GM06990 (cell line): Measurements from ENCODE around the gene PDGFA.

Experiments
- DNase-seq: peaks from one replicate; pipeline ENCODE4 v3.0.0-alpha.2; 2011; ENCODE audit not compliant: insufficient read length; ENCODE audit errors: extremely low read depth
- H3K27me3 ChIP-seq: replicated peaks from 2 replicates; pipeline ENCODE4 v1.6.0; 2011; ENCODE audit warnings: low read length; ENCODE audit not compliant: control insufficient read depth, insufficient read depth
- H3K36me3 ChIP-seq: 2 replicates; pipeline ENCODE4 v1.5.1; 2011; ENCODE audit warnings: low read length; ENCODE audit not compliant: control insufficient read depth, insufficient read depth
- H3K4me3 ChIP-seq: replicated peaks from 2 replicates; pipeline ENCODE4 v1.5.1; 2011; ENCODE audit warnings: low read depth, mild to moderate bottlenecking, control low read depth, low read length
- CTCF ChIP-seq: IDR thresholded peaks from 2 replicates; pipeline ENCODE4 v1.5.1; 2011; ENCODE audit warnings: low read length, control low read depth, mild to moderate bottlenecking, inconsistent platforms; ENCODE audit not compliant: insufficient read depth, poor library complexity, severe bottlenecking

Gene PDGFA

GRCh38 chr7:476736-477360 is 42.8 kb downstream of the PDGFA start:
- Histone ChIP-seq H3K27me3 (no peaks in the 10 kb centered on the region), H3K4me3 (no peak overlapping the region), H3K36me3 (no peaks in the 10 kb centered on the region)
- TF ChIP-seq CTCF: no peak
- DNase-seq: no peak

GRCh38 chr7:475951-476441 is 43.6 kb downstream of the PDGFA start:
- H3K4me3 ChIP-seq: no peak overlapping the region
- no peaks in the 10 kb centered on the region for H3K27me3 ChIP-seq
- TF ChIP-seq CTCF: no peak
- DNase-seq: no peak
- no peaks in the 10 kb centered on the region for H3K36me3 ChIP-seq

- H3K36me3 ChIP-seq: no peaks in the 10 kb centered on the region
- no peak for TF ChIP-seq CTCF
- DNase-seq: no peak
- H3K4me3 ChIP-seq: no peak overlapping the region
- H3K27me3 ChIP-seq: no peaks in the 10 kb centered on the region
These were observed 44.3 kb downstream of the PDGFA start for GRCh38 chr7:475425-475728.

GRCh38 chr7:474605-475424 is 44.8 kb downstream of the PDGFA start:
- no peak for DNase-seq
- Histone ChIP-seq H3K27me3 (no peaks in the 10 kb centered on the region), H3K4me3 (no peak overlapping the region), H3K36me3 (no peaks in the 10 kb centered on the region)
- TF ChIP-seq CTCF: no peak

- no peak for DNase-seq
- no peak for TF ChIP-seq CTCF
- Histone ChIP-seq H3K4me3 (no peak overlapping the region), H3K27me3 (no peaks in the 10 kb centered on the region), H3K36me3 (no peaks in the 10 kb centered on the region)
These were observed 45.6 kb downstream of the PDGFA start for GRCh38 chr7:473870-474604.
